Neural progenitor cell (in vitro differentiated cells): Measurements from ENCODE around the gene VEZT. TPM values are rescaled to one million over a fixed set of nuclear protein-coding genes. Genes with fewer than 3 reads are reported as not detected.
"Not testable (repeated sequence)": the region's sequence is repeated elsewhere in the genome, so short reads cannot be mapped to it uniquely, and the experiment has no call there.

ENCODE experiments used
- DNase-seq: peaks from one replicate; pipeline ENCODE4 v3.0.0-alpha.2; 2016; ENCODE audit warnings: low spot score
- H2AFZ ChIP-seq: fragments of 200-600 bp; sonication (generic); replicated peaks from 2 replicates; pipeline ENCODE4 v1.6.1; 2016; ENCODE audit warnings: antibody characterized with exemption
- H3F3A ChIP-seq: fragments of 200-600 bp; sonication (generic); 2 replicates; pipeline ENCODE4 v1.6.1; 2016; ENCODE audit warnings: antibody characterized with exemption, low read depth
- H3K27ac ChIP-seq: fragments of 200-600 bp; sonication (generic); 2 replicates; pipeline ENCODE4 v1.5.1; 2016; ENCODE audit warnings: mild to moderate bottlenecking
- H3K27me3 ChIP-seq: fragments of 200-600 bp; sonication (generic); 2 replicates; pipeline ENCODE4 v1.6.1; 2016; ENCODE audit warnings: mild to moderate bottlenecking, moderate library complexity
- H3K36me3 ChIP-seq: fragments of 200-600 bp; sonication (generic); 2 replicates; pipeline ENCODE4 v1.5.1; 2016
- H3K4me1 ChIP-seq: fragments of 200-600 bp; sonication (generic); 2 replicates; pipeline ENCODE4 v1.6.1; 2016; ENCODE audit warnings: mixed run types
- H3K4me2 ChIP-seq: fragments of 200-600 bp; sonication (generic); 2 replicates; pipeline ENCODE4 v1.6.1; 2016
- H3K4me3 ChIP-seq: fragments of 200-600 bp; sonication (generic); 2 replicates; pipeline ENCODE4 v1.5.1; 2016
- H3K79me2 ChIP-seq: fragments of 200-600 bp; sonication (generic); 2 replicates; pipeline ENCODE4 v1.6.1; 2016; ENCODE audit warnings: low read depth
- H3K9ac ChIP-seq: fragments of 200-600 bp; sonication (generic); 2 replicates; pipeline ENCODE4 v1.6.1; 2016
- H3K9me3 ChIP-seq: fragments of 200-600 bp; sonication (generic); 2 replicates; pipeline ENCODE4 v1.5.1; 2016; ENCODE audit warnings: low read depth
- H4K20me1 ChIP-seq: fragments of 200-600 bp; sonication (generic); 2 replicates; pipeline ENCODE4 v1.6.1; 2016; ENCODE audit warnings: low read depth
- H3K27ac Mint-ChIP-seq: 3 replicates; pipeline ENCODE4 v1.8.0; 2021; ENCODE audit warnings: mixed read lengths
- H3K27me3 Mint-ChIP-seq: 2 replicates; pipeline ENCODE4 v1.8.0; 2022; ENCODE audit warnings: low read depth, mild to moderate bottlenecking, inconsistent platforms, moderate library complexity, mixed read lengths; ENCODE audit not compliant: insufficient read depth
- H3K36me3 Mint-ChIP-seq: 3 replicates; pipeline ENCODE4 v1.8.0; 2021; ENCODE audit warnings: mixed read lengths
- H3K4me1 Mint-ChIP-seq: 3 replicates; pipeline ENCODE4 v1.8.0; 2021; ENCODE audit warnings: mixed read lengths
- H3K4me3 Mint-ChIP-seq: 3 replicates; pipeline ENCODE4 v1.8.0; 2021; ENCODE audit warnings: mild to moderate bottlenecking, moderate library complexity, mixed read lengths
- H3K9me3 Mint-ChIP-seq: 3 replicates; pipeline ENCODE4 v1.8.0; 2020; ENCODE audit warnings: mixed read lengths
- EZH2 ChIP-seq: fragments of 200-600 bp; sonication (generic); IDR thresholded peaks from 2 replicates; pipeline ENCODE4 v1.6.1; 2017; ENCODE audit warnings: antibody characterized with exemption, mild to moderate bottlenecking, moderate library complexity
- EZH2phosphoT487 ChIP-seq: fragments of 200-600 bp; sonication (generic); IDR thresholded peaks from 2 replicates; pipeline ENCODE4 v1.6.1; 2017; ENCODE audit warnings: antibody characterized with exemption
- total RNA-seq: library from RNA; depleted of rRNA; stranded (reverse); fragments of >200 nt; gene quantifications from 2 replicates; pipeline ENCODE4 v1.2.3, GENCODE V29; 2015; ENCODE audit warnings: low replicate concordance
- TF ChIP-seq, protein P1 (sequence below): fragments of 200-600 bp; sonication (generic); IDR thresholded peaks from 2 replicates; pipeline ENCODE4 v1.5.1; 2017; ENCODE audit warnings: antibody characterized with exemption, mild to moderate bottlenecking

VEZT gene
- total RNA-seq, 1 donor from 2014 or later: 126 TPM

GRCh38 chr12:95237315-95237714 lies 19.7 kb downstream of the VEZT start:
- TF ChIP-seq, protein P1, sequence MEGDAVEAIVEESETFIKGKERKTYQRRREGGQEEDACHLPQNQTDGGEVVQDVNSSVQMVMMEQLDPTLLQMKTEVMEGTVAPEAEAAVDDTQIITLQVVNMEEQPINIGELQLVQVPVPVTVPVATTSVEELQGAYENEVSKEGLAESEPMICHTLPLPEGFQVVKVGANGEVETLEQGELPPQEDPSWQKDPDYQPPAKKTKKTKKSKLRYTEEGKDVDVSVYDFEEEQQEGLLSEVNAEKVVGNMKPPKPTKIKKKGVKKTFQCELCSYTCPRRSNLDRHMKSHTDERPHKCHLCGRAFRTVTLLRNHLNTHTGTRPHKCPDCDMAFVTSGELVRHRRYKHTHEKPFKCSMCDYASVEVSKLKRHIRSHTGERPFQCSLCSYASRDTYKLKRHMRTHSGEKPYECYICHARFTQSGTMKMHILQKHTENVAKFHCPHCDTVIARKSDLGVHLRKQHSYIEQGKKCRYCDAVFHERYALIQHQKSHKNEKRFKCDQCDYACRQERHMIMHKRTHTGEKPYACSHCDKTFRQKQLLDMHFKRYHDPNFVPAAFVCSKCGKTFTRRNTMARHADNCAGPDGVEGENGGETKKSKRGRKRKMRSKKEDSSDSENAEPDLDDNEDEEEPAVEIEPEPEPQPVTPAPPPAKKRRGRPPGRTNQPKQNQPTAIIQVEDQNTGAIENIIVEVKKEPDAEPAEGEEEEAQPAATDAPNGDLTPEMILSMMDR: no peak
- TF ChIP-seq EZH2phosphoT487 (no peak), EZH2 (no peak)
- Histone ChIP-seq H3K9ac (no peak overlapping the region), H3K79me2 (peaks cover 87% of the 10 kb centered on the region), H3K4me3 (no peak overlapping the region), H2AFZ (no peak overlapping the region), H3K36me3 (peaks cover 16% of the 10 kb centered on the region), H3F3A (no peaks in the 10 kb centered on the region), H3K4me2 (no peak overlapping the region), H4K20me1 (peaks cover 10% of the 10 kb centered on the region), H3K4me1 (no peaks in the 10 kb centered on the region), H3K27me3 (no peaks in the 10 kb centered on the region), H3K9me3 (peaks cover 3% of the 10 kb centered on the region), H3K27ac (no peak overlapping the region)
- no peak overlapping the region for H3K27ac Mint-ChIP-seq
- H3K27me3 Mint-ChIP-seq: no peaks in the 10 kb centered on the region
- DNase-seq: no peak
- peaks cover 41% of the 10 kb centered on the region for H3K36me3 Mint-ChIP-seq
- no peaks in the 10 kb centered on the region for H3K4me1 Mint-ChIP-seq
- no peak overlapping the region for H3K4me3 Mint-ChIP-seq
- peaks cover 27% of the 10 kb centered on the region for H3K9me3 Mint-ChIP-seq

DNA sequence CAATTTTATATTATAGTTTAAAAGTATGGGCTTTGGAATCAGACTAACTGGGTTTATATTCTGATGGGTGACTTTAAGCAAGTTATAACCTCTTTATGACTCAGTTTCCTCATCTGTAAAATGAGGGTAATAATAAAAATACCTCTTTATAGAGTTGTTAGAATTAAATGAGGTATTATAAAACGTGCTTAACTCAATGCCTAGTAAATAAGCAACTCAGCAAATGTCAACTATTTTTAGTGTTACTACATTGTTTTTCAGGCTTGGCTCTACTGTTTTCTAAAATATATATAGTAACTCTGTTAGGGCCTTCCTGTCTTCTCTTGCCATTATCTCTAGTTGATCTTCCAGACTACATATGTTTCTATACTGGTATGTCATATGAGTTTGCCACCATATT lies 20.5 kb downstream of the VEZT start:
- H3K4me1 Mint-ChIP-seq: no peaks in the 10 kb centered on the region
- H3K4me2 ChIP-seq: no peak overlapping the region
- H3K27me3 Mint-ChIP-seq: no peaks in the 10 kb centered on the region
- no peak overlapping the region for H2AFZ ChIP-seq
- no peaks in the 10 kb centered on the region for H3K27me3 ChIP-seq
- H3K27ac Mint-ChIP-seq: no peak overlapping the region
- H3K9me3 ChIP-seq: peaks cover 3% of the 10 kb centered on the region
- TF ChIP-seq EZH2 (no peak), EZH2phosphoT487 (no peak)
- TF ChIP-seq, protein P1: no peak
- peaks cover 18% of the 10 kb centered on the region for H3K36me3 ChIP-seq
- peaks cover 87% of the 10 kb centered on the region for H3K79me2 ChIP-seq
- H3K4me3 Mint-ChIP-seq: no peak overlapping the region
- H3K4me3 ChIP-seq: no peak overlapping the region
- H3K36me3 Mint-ChIP-seq: peaks cover 36% of the 10 kb centered on the region
- DNase-seq: no peak
- no peaks in the 10 kb centered on the region for H3F3A ChIP-seq
- peaks cover 25% of the 10 kb centered on the region for H3K9me3 Mint-ChIP-seq
- H3K27ac ChIP-seq: no peak overlapping the region
- peaks cover 12% of the 10 kb centered on the region for H4K20me1 ChIP-seq
- H3K4me1 ChIP-seq: no peaks in the 10 kb centered on the region
- H3K9ac ChIP-seq: no peak overlapping the region

DNA sequence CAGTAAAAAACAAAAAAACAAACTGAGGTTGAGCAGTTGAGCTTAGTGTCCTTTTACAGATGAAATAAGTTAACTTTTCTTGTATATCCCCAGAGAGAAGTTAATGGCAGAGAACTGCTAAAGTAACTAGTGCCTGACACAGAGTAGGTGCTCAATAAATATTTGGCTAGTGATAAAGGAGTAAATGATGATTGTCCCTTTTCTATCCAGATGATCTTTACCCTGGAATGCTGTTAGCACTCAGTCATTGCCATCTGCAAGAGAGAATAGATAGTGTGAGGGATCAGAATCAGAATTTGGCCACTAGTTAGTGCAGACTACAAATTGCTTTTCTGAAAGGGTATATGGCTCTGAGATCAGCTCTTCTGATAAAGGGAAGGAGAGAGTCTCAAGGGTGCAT lies 21.6 kb downstream of the VEZT start:
- no peaks in the 10 kb centered on the region for H3K27me3 ChIP-seq
- peaks cover 39% of the 10 kb centered on the region for H3K36me3 Mint-ChIP-seq
- H3K27ac Mint-ChIP-seq: no peak overlapping the region
- no peak overlapping the region for H2AFZ ChIP-seq
- no peak overlapping the region for H3K4me3 Mint-ChIP-seq
- peaks cover 27% of the 10 kb centered on the region for H3K9me3 Mint-ChIP-seq
- TF ChIP-seq, protein P1: no peak
- TF ChIP-seq EZH2phosphoT487 (no peak), EZH2 (no peak)
- peaks cover 87% of the 10 kb centered on the region for H3K79me2 ChIP-seq
- H3F3A ChIP-seq: no peaks in the 10 kb centered on the region
- H4K20me1 ChIP-seq: peaks cover 16% of the 10 kb centered on the region
- H3K9me3 ChIP-seq: peaks cover 2% of the 10 kb centered on the region
- H3K36me3 ChIP-seq: peaks cover 9% of the 10 kb centered on the region
- H3K4me1 ChIP-seq: no peaks in the 10 kb centered on the region
- H3K9ac ChIP-seq: no peak overlapping the region
- no peaks in the 10 kb centered on the region for H3K27me3 Mint-ChIP-seq
- H3K4me2 ChIP-seq: no peak overlapping the region
- H3K4me1 Mint-ChIP-seq: no peaks in the 10 kb centered on the region
- no peak for DNase-seq
- no peak overlapping the region for H3K27ac ChIP-seq
- no peak overlapping the region for H3K4me3 ChIP-seq

DNA sequence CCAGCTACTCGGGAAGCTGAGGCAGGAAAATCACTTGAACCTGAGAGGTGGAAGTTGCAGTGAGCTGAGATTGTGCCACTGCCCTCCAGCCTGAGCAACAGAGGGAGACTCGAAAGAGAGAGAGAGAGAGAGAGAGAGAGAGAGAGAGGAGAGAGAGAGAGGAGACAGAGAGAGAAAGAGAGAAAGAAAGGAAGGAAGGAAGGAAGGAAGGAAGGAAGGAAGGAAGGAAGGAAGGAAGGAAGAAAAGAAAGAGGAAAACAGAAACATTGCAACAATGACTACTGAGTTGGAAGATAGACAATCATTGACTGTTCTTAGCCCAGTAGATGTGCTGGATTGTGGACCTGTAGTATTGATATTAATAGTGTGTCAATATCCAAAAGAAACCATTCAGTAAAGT lies 22.2 kb downstream of the VEZT start:
- not testable (repeated sequence) for H3K4me1 ChIP-seq, H3K4me3 Mint-ChIP-seq, H3K36me3 ChIP-seq, H3K27ac ChIP-seq, H3K27ac Mint-ChIP-seq, H2AFZ ChIP-seq, H3K4me2 ChIP-seq, H3K27me3 ChIP-seq, H3K27me3 Mint-ChIP-seq, H3K9ac ChIP-seq, H3K4me3 ChIP-seq, H3K9me3 ChIP-seq, DNase-seq, H3K4me1 Mint-ChIP-seq, H3F3A ChIP-seq
- peaks cover 89% of the 10 kb centered on the region for H3K79me2 ChIP-seq
- peaks cover 22% of the 10 kb centered on the region for H4K20me1 ChIP-seq
- H3K9me3 Mint-ChIP-seq: peaks cover 25% of the 10 kb centered on the region
- H3K36me3 Mint-ChIP-seq: peaks cover 36% of the 10 kb centered on the region
